IMR-90 (cell line): Measurements from ENCODE around the gene RSAD1. TPM values are rescaled to one million over a fixed set of nuclear protein-coding genes. Genes with fewer than 3 reads are reported as not detected.

Experiments used
- ATAC-seq: fragments of 200-7000 bp; cut with Tn5 transposase; 2 replicates; pipeline ENCODE4 v1.9.1; 2020; ENCODE audit warnings: low read depth, mild to moderate bottlenecking, moderate library complexity
- BruUV-seq: library from RNA; stranded (reverse); fragments of 400-500 nt; replicated peaks from 2 replicates; lab custom pipeline; 2021; lab: Mats Ljungman, UMichigan
- CTCF ChIA-PET: fragments of 300-600 bp; formaldehyde crosslinking; extraction: SDS; loops from one replicate; lab custom pipeline; 2021; ENCODE audit warnings: antibody characterized with exemption; lab: Yijun Ruan, JAX
- POLR2A ChIA-PET: fragments of 300-600 bp; sonication (Branson Sonifier 250); formaldehyde crosslinking; loops from one replicate; lab custom pipeline; 2022; ENCODE audit warnings: antibody characterized with exemption; ENCODE audit not compliant: unreplicated experiment; lab: Charles Lee
- DNase-seq: peaks from one replicate; pipeline ENCODE4 v3.0.0; 2013
- H2AFZ ChIP-seq: replicated peaks from 2 replicates; pipeline ENCODE3; 2013; ENCODE audit warnings: low read length, mild to moderate bottlenecking; ENCODE audit not compliant: poor library complexity
- H2AK5ac ChIP-seq: 2 replicates; pipeline ENCODE4 v1.6.1; 2013; ENCODE audit warnings: low read depth, low read length, inconsistent platforms
- H2AK9ac ChIP-seq: replicated peaks from 2 replicates; pipeline ENCODE3; 2013; ENCODE audit warnings: mild to moderate bottlenecking, low read depth, low read length, moderate library complexity; ENCODE audit not compliant: poor library complexity
- H2BK120ac ChIP-seq: 2 replicates; pipeline ENCODE4 v1.6.1; 2013; ENCODE audit warnings: low read depth, low read length, inconsistent platforms
- H2BK15ac ChIP-seq: 3 replicates; pipeline ENCODE4 v1.6.1; 2013; ENCODE audit warnings: low read depth, low read length, inconsistent platforms
- H2BK20ac ChIP-seq: 2 replicates; pipeline ENCODE4 v1.6.1; 2013; ENCODE audit warnings: low read depth, mild to moderate bottlenecking, inconsistent platforms, low read length, moderate library complexity
- H2BK5ac ChIP-seq: 2 replicates; pipeline ENCODE4 v1.6.1; 2013; ENCODE audit warnings: mild to moderate bottlenecking, low read depth, low read length, inconsistent platforms; ENCODE audit not compliant: poor library complexity, severe bottlenecking
- H3K14ac ChIP-seq: replicated peaks from 2 replicates; pipeline ENCODE4 v1.6.1; 2013; ENCODE audit warnings: low read depth, low read length, inconsistent platforms
- H3K18ac ChIP-seq: 2 replicates; pipeline ENCODE4 v1.6.1; 2013; ENCODE audit warnings: low read depth, low read length, control low read depth
- H3K23ac ChIP-seq: 2 replicates; pipeline ENCODE4 v1.6.1; 2013; ENCODE audit warnings: low read depth, low read length, inconsistent platforms
- H3K27ac ChIP-seq: 2 replicates; pipeline ENCODE4 v1.5.1; 2013; ENCODE audit warnings: mild to moderate bottlenecking, control low read depth, low read length; ENCODE audit not compliant: insufficient read depth
- H3K27me3 ChIP-seq: 2 replicates; pipeline ENCODE4 v1.6.1; 2013; ENCODE audit warnings: low read length; ENCODE audit not compliant: control insufficient read depth, insufficient read depth
- H3K36me3 ChIP-seq: 2 replicates; pipeline ENCODE4 v1.6.1; 2013; ENCODE audit warnings: low read length, mixed read lengths; ENCODE audit not compliant: control insufficient read depth, insufficient read depth
- H3K4ac ChIP-seq: 2 replicates; pipeline ENCODE4 v1.6.1; 2013; ENCODE audit warnings: low read depth, low read length, inconsistent platforms
- H3K4me1 ChIP-seq: 2 replicates; pipeline ENCODE4 v1.6.1; 2013; ENCODE audit warnings: low read length, mixed read lengths; ENCODE audit not compliant: control insufficient read depth, insufficient read depth
- H3K4me2 ChIP-seq: 2 replicates; pipeline ENCODE4 v1.6.1; 2013; ENCODE audit warnings: low read depth, mild to moderate bottlenecking, control low read depth, low read length, moderate library complexity
- H3K4me3 ChIP-seq: 2 replicates; pipeline ENCODE4 v1.5.1; 2013; ENCODE audit warnings: low read depth, mild to moderate bottlenecking, control low read depth, low read length, moderate library complexity; ENCODE audit not compliant: insufficient read depth
- H3K56ac ChIP-seq: 2 replicates; pipeline ENCODE4 v1.6.1; 2013; ENCODE audit warnings: low read length, inconsistent platforms; ENCODE audit not compliant: insufficient read depth; ENCODE audit errors: extremely low read depth
- H3K79me1 ChIP-seq, 2 experiments: 2 replicates each; pipeline ENCODE4 v1.6.1; 2013; ENCODE audit warnings: low read length in 2 of 2, inconsistent platforms in 1 of 2, low read depth in 1 of 2
- H3K9ac ChIP-seq: 2 replicates; pipeline ENCODE4 v1.6.1; 2013; ENCODE audit warnings: low read depth, low read length, control low read depth
- H3K9me1 ChIP-seq: 2 replicates; pipeline ENCODE4 v1.6.1; 2013; ENCODE audit warnings: low read length, inconsistent platforms; ENCODE audit not compliant: insufficient read depth
- H3K9me3 ChIP-seq: 2 replicates; pipeline ENCODE4 v1.6.1; 2013; ENCODE audit warnings: low read length; ENCODE audit not compliant: control insufficient read depth, insufficient read depth
- H4K20me1 ChIP-seq: 2 replicates; pipeline ENCODE4 v1.6.1; 2013; ENCODE audit warnings: low read length, inconsistent platforms; ENCODE audit not compliant: insufficient read depth
- H4K5ac ChIP-seq: 2 replicates; pipeline ENCODE4 v1.6.1; 2013; ENCODE audit warnings: mild to moderate bottlenecking, low read depth, low read length, control low read depth
- H4K8ac ChIP-seq, 2 experiments: 2 replicates each; pipeline ENCODE4 v1.6.1; 2013; ENCODE audit warnings: low read depth in 2 of 2, low read length in 2 of 2, control low read depth in 1 of 2, inconsistent platforms in 1 of 2
- H4K91ac ChIP-seq: 2 replicates; pipeline ENCODE4 v1.6.1; 2013; ENCODE audit warnings: low read depth, low read length, inconsistent platforms; ENCODE audit not compliant: insufficient read depth
- FOS ChIP-seq: fragments of 150-350 bp; IDR thresholded peaks from 2 replicates; pipeline ENCODE4 v1.6.1; 2016; ENCODE audit warnings: low read depth, low read length
- NFE2L2 ChIP-seq: fragments of 150-350 bp; IDR thresholded peaks from 2 replicates; pipeline ENCODE4 v1.6.1; 2016; ENCODE audit warnings: low read depth, mild to moderate bottlenecking, low read length
- SMC3 ChIP-seq: fragments of 150-350 bp; IDR thresholded peaks from 2 replicates; pipeline ENCODE4 v1.6.1; 2016; ENCODE audit warnings: low read depth, mild to moderate bottlenecking, antibody characterized with exemption, low read length, moderate library complexity
- USF2 ChIP-seq: fragments of 150-350 bp; IDR thresholded peaks from 2 replicates; pipeline ENCODE4 v1.6.1; 2017; ENCODE audit warnings: mild to moderate bottlenecking, antibody characterized with exemption, low read length, low read depth
- WGBS, 2 experiments: methylation state at CpG; one replicate each; pipeline versions ENCODE4 v1.1.5 to v1.1.7; 2013; ENCODE audit warnings: missing lambda C conversion rate in 2 of 2; ENCODE audit not compliant: insufficient read length in 1 of 2; ENCODE audit errors: extremely low coverage in 2 of 2; 5-methylcytosine and 5-hydroxymethylcytosine counted together
- dilution Hi-C: fragments of 300-500 bp; cut with HindIII; formaldehyde crosslinking; loops from one replicate; pipeline ENCODE4 v1.14.3; 2018; ENCODE audit warnings: low sequenced_read_pairs; ENCODE audit not compliant: unreplicated experiment
- in situ Hi-C: fragments of 300-500 bp; cut with MboI; formaldehyde crosslinking; loops from 3 replicates; pipeline ENCODE4 v1.14.3; 2019; ENCODE audit warnings: low sequenced_read_pairs, inconsistent platforms, mixed read lengths
- intact Hi-C: fragments of 100-400 bp; cut with micrococcal nuclease; formaldehyde crosslinking; loops from 2 replicates; pipeline ENCODE4 v1.10.0; 2022
- polyA plus RNA-seq, 3 experiments: library from polyadenylated mRNA; depleted of rRNA; stranded (reverse); fragments of >200 nt; gene quantifications; 2 replicates each; pipeline ENCODE4 v1.2.3, GENCODE V29; 2012; ENCODE audit warnings: low replicate concordance in 1 of 3
- total RNA-seq: library from RNA; depleted of rRNA; stranded (reverse); fragments of >200 nt; gene quantifications from 2 replicates; pipeline ENCODE4 v1.2.3, GENCODE V29; 2012

The RSAD1 gene
- total and polyA plus RNA-seq, 2 of the 4 experiments (the other 2 are of a cell fraction), result 10.8 to 19.2 TPM

- H4K5ac ChIP-seq, result no peak overlapping the region
- WGBS, 2 experiments, result 44% methylated on average over 1 of the region's 7 CpGs; no CpG with 5 or more reads in 1 of the 2 experiments
- no peaks in the 10 kb centered on the region for H4K20me1 ChIP-seq
- H4K91ac ChIP-seq, result no peak overlapping the region
- H3K27ac ChIP-seq, result no peak overlapping the region
- in situ Hi-C loops, result no loop called here
- H3K36me3 ChIP-seq, result no peaks in the 10 kb centered on the region
- no peak overlapping the region; the same call in 1 of the 2 replicates for H3K23ac ChIP-seq
- no peak overlapping the region for H2BK5ac ChIP-seq
- BruUV-seq, result no TSS peak
- TF ChIP-seq FOS (no peak), USF2 (no peak), NFE2L2 (no peak), SMC3 (no peak)
- H2BK120ac ChIP-seq, result no peak overlapping the region
- no peaks in the 10 kb centered on the region for H3K9me3 ChIP-seq
- no peak overlapping the region for H3K4me3 ChIP-seq
- dilution Hi-C loops, result no loop called here
- H3K4me2 ChIP-seq, result no peak overlapping the region
- H2BK20ac ChIP-seq, result no peak overlapping the region
- H2AK9ac ChIP-seq, result no peak overlapping the region
- H2AFZ ChIP-seq, result no peak overlapping the region
- peaks cover 0 to 3% of the 10 kb centered on the region in 2 experiments; a peak in 1 of 4 replicates for H3K79me1 ChIP-seq
- H3K9ac ChIP-seq, result no peak overlapping the region
- no peak overlapping the region for H3K56ac ChIP-seq
- ATAC-seq (no peak), DNase-seq (no peak)
- H3K9me1 ChIP-seq, result peaks cover 16% of the 10 kb centered on the region
- no peak overlapping the region for H3K14ac ChIP-seq
- H4K8ac ChIP-seq, result no peak overlapping the region
- no peaks in the 10 kb centered on the region; the same call in 1 of the 2 replicates for H3K27me3 ChIP-seq
- intact Hi-C loops, result no loop called here
- no peak overlapping the region for H3K18ac ChIP-seq
- no peak overlapping the region for H3K4ac ChIP-seq
- H2AK5ac ChIP-seq, result no peak overlapping the region; the same call in 1 of the 2 replicates
- H2BK15ac ChIP-seq, result no peak overlapping the region
- CTCF ChIA-PET, result no interaction called here
- H3K4me1 ChIP-seq, result peaks cover 4% of the 10 kb centered on the region
- POLR2A ChIA-PET, result no interaction called here
Observed at GRCh38 chr17:50506298-50506697, 27.6 kb downstream of the RSAD1 start.
